ENCODE results near the gene ENPP1. TPM values are rescaled to one million over a fixed set of nuclear protein-coding genes. Genes with fewer than 3 reads are reported as not detected.

ENPP1 gene
- 14.2 TPM for polyA plus RNA-seq (2013, experiment 1 of 2)
- polyA plus RNA-seq (2013, experiment 2 of 2): 14.1 TPM

DNA sequence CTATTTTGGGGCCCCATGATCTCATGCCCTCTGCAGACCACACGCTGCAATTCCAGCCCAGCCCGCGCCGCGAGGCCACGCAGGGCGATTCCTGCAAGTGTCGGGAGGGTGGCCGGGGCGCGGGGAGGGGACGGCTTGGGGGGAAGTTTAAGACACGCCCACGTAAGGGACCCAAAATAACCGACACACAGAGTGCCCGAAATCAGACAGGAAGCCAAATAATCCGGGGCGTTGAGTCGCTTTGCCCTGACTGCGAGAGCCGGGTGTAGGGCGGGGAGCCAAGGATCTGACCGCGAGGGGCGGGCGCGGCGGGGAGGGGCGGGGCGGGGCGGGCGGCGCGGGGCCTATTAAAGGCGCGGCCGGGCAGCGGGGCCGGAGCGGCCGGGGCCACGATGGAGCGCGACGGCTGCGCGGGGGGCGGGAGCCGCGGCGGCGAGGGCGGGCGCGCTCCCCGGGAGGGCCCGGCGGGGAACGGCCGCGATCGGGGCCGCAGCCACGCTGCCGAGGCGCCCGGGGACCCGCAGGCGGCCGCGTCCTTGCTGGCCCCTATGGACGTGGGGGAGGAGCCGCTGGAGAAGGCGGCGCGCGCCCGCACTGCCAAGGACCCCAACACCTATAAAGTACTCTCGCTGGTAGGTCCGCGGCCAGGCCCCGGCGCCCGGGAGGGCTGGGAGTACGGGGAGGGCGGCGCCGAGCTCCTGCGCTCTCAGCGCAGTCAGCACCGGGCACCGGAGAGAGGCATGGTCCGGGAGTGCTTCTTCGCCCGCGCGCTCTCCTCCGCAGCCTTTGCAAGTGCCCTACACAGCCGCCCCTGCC lies at the start of gene ENPP1:
TSS of gene ENPP1 (plus strand) at position 377 of the 816 bp plus-strand sequence. CDS start at position 393, 16 bp downstream.
- H3K4me3 ChIP-seq (ENCODE audit: low read length): peak within 1 kb of the TSS; percentile 73
- H4K8ac ChIP-seq (ENCODE audit: low read depth, low read length): no peak within 1 kb of the TSS
- peak within 1 kb of the TSS; percentile 61 for H3K18ac ChIP-seq (ENCODE audit: low read length)
- no peaks in the 10 kb centered on the region for H3K27me3 ChIP-seq (ENCODE audit: insufficient read depth, low read length, poor library complexity)
- H3K4me1 ChIP-seq (ENCODE audit: control insufficient read depth, low read depth, low read length): peaks cover 11% of the 10 kb centered on the region
- DNase-seq: peak; percentile 80
- H4K5ac ChIP-seq (ENCODE audit: low read length): no peak within 1 kb of the TSS
- no peaks in the 10 kb centered on the region for H3K79me2 ChIP-seq (ENCODE audit: control insufficient read depth, insufficient read depth, low read length)
- WGBS (ENCODE audit: extremely low coverage, insufficient coverage, low lambda C conversion rate): no CpG with 5 or more reads among the region's 99 CpGs
- H2BK15ac ChIP-seq (replicated peaks; ENCODE audit: low read depth): no peak within 1 kb of the TSS
- H2BK120ac ChIP-seq (ENCODE audit: low read depth, low read length): no peak within 1 kb of the TSS
- H2AK5ac ChIP-seq (ENCODE audit: low read length): no peak within 1 kb of the TSS
- H3K4me2 ChIP-seq (ENCODE audit: low read length): peak within 1 kb of the TSS; percentile 81
- peak within 1 kb of the TSS; percentile 59 for H3K27ac ChIP-seq (ENCODE audit: low read depth, low read length)
- peak within 1 kb of the TSS; percentile 84 for H3K56ac ChIP-seq (ENCODE audit: low read length)
- peaks cover 6% of the 10 kb centered on the region for H3K79me1 ChIP-seq (ENCODE audit: low read length)
- no peak within 1 kb of the TSS for H3K23ac ChIP-seq (ENCODE audit: low read length)
- H3K9ac ChIP-seq (ENCODE audit: low read length): peak within 1 kb of the TSS; percentile 75
- no peak within 1 kb of the TSS for H2BK5ac ChIP-seq (ENCODE audit: low read length)
- no peaks in the 10 kb centered on the region for H3K36me3 ChIP-seq (ENCODE audit: control insufficient read depth, insufficient read depth, low read length)
- H3K4ac ChIP-seq (ENCODE audit: low read depth, low read length): peak within 1 kb of the TSS; percentile 10

DNA sequence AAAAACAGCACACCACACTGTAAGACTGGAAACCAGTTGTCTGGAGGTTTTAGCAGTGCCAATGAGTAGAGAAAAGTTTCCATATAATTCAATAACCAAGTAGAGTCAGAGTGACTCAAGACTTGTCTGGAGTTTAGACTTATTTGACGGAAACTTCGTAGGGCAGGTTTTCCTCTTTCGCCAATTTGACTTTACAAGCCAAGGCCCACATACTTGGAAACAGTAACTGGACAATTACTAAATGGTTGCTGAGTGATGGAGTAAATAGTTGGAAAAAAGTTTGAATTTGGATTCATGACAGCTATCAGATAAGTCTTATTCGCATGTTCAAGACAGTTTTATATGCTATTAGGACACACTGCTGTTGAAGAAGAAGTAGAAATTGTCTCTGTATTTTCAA lies 48.9 kb upstream of the ENPP1 start:
- H2BK15ac ChIP-seq (replicated peaks; ENCODE audit: low read depth): no peak overlapping the region
- WGBS (ENCODE audit: extremely low coverage, insufficient coverage, low lambda C conversion rate): no CpG with 5 or more reads among the region's 4 CpGs

DNA sequence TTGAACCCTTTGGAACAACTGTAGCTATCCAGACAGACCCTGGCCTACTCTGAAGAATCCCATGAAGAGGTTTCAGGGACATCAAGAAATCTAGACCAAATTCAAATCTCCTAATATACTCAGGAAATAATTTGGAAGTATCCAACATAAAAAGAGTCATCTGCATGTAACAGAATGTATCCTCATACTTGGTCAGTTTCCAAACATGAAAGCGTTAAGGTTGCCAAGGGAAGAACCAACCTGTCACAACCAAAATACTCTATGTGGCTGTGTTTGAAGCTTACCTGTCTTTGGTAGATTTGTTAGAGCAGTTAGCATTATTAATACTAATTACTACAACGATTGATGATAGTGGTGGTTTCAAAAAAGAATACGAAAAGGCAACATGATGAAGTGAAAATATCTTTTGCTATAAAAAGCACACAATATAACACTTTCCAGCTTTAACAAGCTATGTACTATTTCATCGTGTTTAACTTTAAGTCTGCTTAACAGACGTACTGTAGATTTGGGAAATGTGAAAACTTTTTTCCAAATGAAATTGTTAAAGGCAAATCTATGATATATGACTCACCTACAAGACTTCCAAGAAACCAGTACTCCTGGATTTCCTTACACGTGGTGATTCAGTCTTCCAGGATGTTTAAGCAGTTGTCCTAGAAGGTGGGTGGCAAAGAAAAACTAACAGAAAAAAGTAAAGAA lies 46.6 kb upstream of the ENPP1 start:
- Histone ChIP-seq H4K5ac (ENCODE audit: low read length) (no peak overlapping the region), H3K4me1 (ENCODE audit: control insufficient read depth, low read depth, low read length) (no peaks in the 10 kb centered on the region), H3K18ac (ENCODE audit: low read length) (no peak overlapping the region), H4K8ac (ENCODE audit: low read depth, low read length) (no peak overlapping the region), H3K56ac (ENCODE audit: low read length) (no peak overlapping the region), H2BK120ac (ENCODE audit: low read depth, low read length) (no peak overlapping the region), H2BK15ac (replicated peaks; ENCODE audit: low read depth) (no peak overlapping the region), H2BK5ac (ENCODE audit: low read length) (no peak overlapping the region), H3K36me3 (ENCODE audit: control insufficient read depth, insufficient read depth, low read length) (no peaks in the 10 kb centered on the region), H2AK5ac (ENCODE audit: low read length) (no peak overlapping the region), H3K27me3 (ENCODE audit: insufficient read depth, low read length, poor library complexity) (no peaks in the 10 kb centered on the region), H3K4me3 (ENCODE audit: low read length) (no peak overlapping the region), H3K9ac (ENCODE audit: low read length) (no peak overlapping the region), H3K4me2 (ENCODE audit: low read length) (no peak overlapping the region), H3K79me1 (ENCODE audit: low read length) (no peaks in the 10 kb centered on the region), H3K4ac (ENCODE audit: low read depth, low read length) (no peak overlapping the region), H3K79me2 (ENCODE audit: control insufficient read depth, insufficient read depth, low read length) (no peaks in the 10 kb centered on the region), H3K27ac (ENCODE audit: low read depth, low read length) (no peak overlapping the region), H3K23ac (ENCODE audit: low read length) (no peak overlapping the region)
- no peak for DNase-seq
- no CpG with 5 or more reads among the region's 6 CpGs for WGBS (ENCODE audit: extremely low coverage, insufficient coverage, low lambda C conversion rate)

More for the DNA sequence above, 48.9 kb upstream of the ENPP1 start:
- Histone ChIP-seq H3K27me3 (ENCODE audit: insufficient read depth, low read length, poor library complexity) (no peaks in the 10 kb centered on the region), H3K23ac (ENCODE audit: low read length) (no peak overlapping the region), H3K36me3 (ENCODE audit: control insufficient read depth, insufficient read depth, low read length) (no peaks in the 10 kb centered on the region), H3K18ac (ENCODE audit: low read length) (no peak overlapping the region), H3K9ac (ENCODE audit: low read length) (no peak overlapping the region), H3K79me1 (ENCODE audit: low read length) (no peaks in the 10 kb centered on the region), H3K4me1 (ENCODE audit: control insufficient read depth, low read depth, low read length) (no peaks in the 10 kb centered on the region), H3K4me2 (ENCODE audit: low read length) (no peak overlapping the region), H3K4ac (ENCODE audit: low read depth, low read length) (no peak overlapping the region), H2BK120ac (ENCODE audit: low read depth, low read length) (no peak overlapping the region), H3K56ac (ENCODE audit: low read length) (no peak overlapping the region), H3K27ac (ENCODE audit: low read depth, low read length) (no peak overlapping the region), H3K4me3 (ENCODE audit: low read length) (no peak overlapping the region), H4K8ac (ENCODE audit: low read depth, low read length) (no peak overlapping the region), H2BK5ac (ENCODE audit: low read length) (no peak overlapping the region), H2AK5ac (ENCODE audit: low read length) (no peak overlapping the region), H3K79me2 (ENCODE audit: control insufficient read depth, insufficient read depth, low read length) (no peaks in the 10 kb centered on the region), H4K5ac (ENCODE audit: low read length) (no peak overlapping the region)
- no peak for DNase-seq

DNA sequence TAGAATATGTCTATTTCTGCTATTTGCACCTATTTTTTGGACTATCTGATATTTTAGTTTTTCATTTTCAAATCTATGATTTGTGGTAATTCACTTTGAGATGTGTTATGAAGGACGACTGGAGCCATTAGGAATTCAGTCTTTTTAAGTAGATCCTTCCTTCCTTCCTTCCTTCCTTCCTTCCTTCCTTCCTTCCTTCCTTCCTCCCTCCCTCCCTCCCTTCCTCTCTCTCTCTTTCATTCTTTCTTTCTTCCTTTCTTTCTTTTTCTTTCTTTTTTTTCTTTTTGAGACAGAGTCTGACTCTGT lies 46.1 kb upstream of the ENPP1 start:
- no peak overlapping the region for H3K4me3 ChIP-seq (ENCODE audit: low read length)
- H3K79me2 ChIP-seq (ENCODE audit: control insufficient read depth, insufficient read depth, low read length): no peaks in the 10 kb centered on the region
- H3K27ac ChIP-seq (ENCODE audit: low read depth, low read length): no peak overlapping the region
- no peaks in the 10 kb centered on the region for H3K36me3 ChIP-seq (ENCODE audit: control insufficient read depth, insufficient read depth, low read length)
- H2AK5ac ChIP-seq (ENCODE audit: low read length): no peak overlapping the region
- H3K4me2 ChIP-seq (ENCODE audit: low read length): no peak overlapping the region
- H4K5ac ChIP-seq (ENCODE audit: low read length): no peak overlapping the region
- H3K56ac ChIP-seq (ENCODE audit: low read length): no peak overlapping the region
- H3K9ac ChIP-seq (ENCODE audit: low read length): no peak overlapping the region
- H4K8ac ChIP-seq (ENCODE audit: low read depth, low read length): no peak overlapping the region
- H3K4ac ChIP-seq (ENCODE audit: low read depth, low read length): no peak overlapping the region
- H3K27me3 ChIP-seq (ENCODE audit: insufficient read depth, low read length, poor library complexity): no peaks in the 10 kb centered on the region
- H3K23ac ChIP-seq (ENCODE audit: low read length): no peak overlapping the region
- H2BK15ac ChIP-seq (replicated peaks; ENCODE audit: low read depth): no peak overlapping the region
- no peak overlapping the region for H2BK5ac ChIP-seq (ENCODE audit: low read length)
- H3K4me1 ChIP-seq (ENCODE audit: control insufficient read depth, low read depth, low read length): no peaks in the 10 kb centered on the region
- DNase-seq: no peak
- no peak overlapping the region for H2BK120ac ChIP-seq (ENCODE audit: low read depth, low read length)
- WGBS (ENCODE audit: extremely low coverage, insufficient coverage, low lambda C conversion rate): no CpG with 5 or more reads among the region's 1 CpG
- H3K18ac ChIP-seq (ENCODE audit: low read length): no peak overlapping the region
- H3K79me1 ChIP-seq (ENCODE audit: low read length): no peaks in the 10 kb centered on the region

DNA sequence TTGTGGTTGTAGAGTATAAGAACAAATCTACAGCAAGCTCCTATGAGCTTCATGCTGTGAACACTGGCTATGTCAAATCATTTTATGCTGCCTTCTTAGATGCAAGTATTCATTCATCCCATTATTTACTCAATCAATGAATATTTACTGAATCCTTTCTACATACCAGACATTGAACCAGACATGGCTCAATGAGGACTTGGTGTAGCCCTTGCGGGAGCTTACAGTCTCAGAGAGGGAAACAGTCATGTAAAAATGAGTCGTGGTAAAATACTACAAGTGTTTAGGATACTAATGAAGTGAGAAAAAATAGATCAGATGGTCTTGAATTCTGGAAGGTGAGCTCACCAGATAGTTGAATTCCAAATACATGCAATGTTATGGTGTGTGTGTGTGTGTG lies 44.8 kb upstream of the ENPP1 start:
- H2BK15ac ChIP-seq (replicated peaks; ENCODE audit: low read depth): no peak overlapping the region
- H3K27me3 ChIP-seq (ENCODE audit: insufficient read depth, low read length, poor library complexity): no peaks in the 10 kb centered on the region
- no peaks in the 10 kb centered on the region for H3K36me3 ChIP-seq (ENCODE audit: control insufficient read depth, insufficient read depth, low read length)
- no peak overlapping the region for H3K56ac ChIP-seq (ENCODE audit: low read length)
- H2AK5ac ChIP-seq (ENCODE audit: low read length): no peak overlapping the region
- no peak overlapping the region for H3K4me2 ChIP-seq (ENCODE audit: low read length)
- no peaks in the 10 kb centered on the region for H3K4me1 ChIP-seq (ENCODE audit: control insufficient read depth, low read depth, low read length)
- H3K79me2 ChIP-seq (ENCODE audit: control insufficient read depth, insufficient read depth, low read length): no peaks in the 10 kb centered on the region
- no peak overlapping the region for H2BK120ac ChIP-seq (ENCODE audit: low read depth, low read length)
- H3K18ac ChIP-seq (ENCODE audit: low read length): no peak overlapping the region
- WGBS (ENCODE audit: extremely low coverage, insufficient coverage, low lambda C conversion rate): no CpG with 5 or more reads among the region's 2 CpGs
- no peak overlapping the region for H2BK5ac ChIP-seq (ENCODE audit: low read length)
- no peak overlapping the region for H3K27ac ChIP-seq (ENCODE audit: low read depth, low read length)
- no peaks in the 10 kb centered on the region for H3K79me1 ChIP-seq (ENCODE audit: low read length)
- DNase-seq: no peak
- no peak overlapping the region for H3K23ac ChIP-seq (ENCODE audit: low read length)
- no peak overlapping the region for H3K4ac ChIP-seq (ENCODE audit: low read depth, low read length)
- no peak overlapping the region for H3K4me3 ChIP-seq (ENCODE audit: low read length)
- no peak overlapping the region for H4K5ac ChIP-seq (ENCODE audit: low read length)
- H3K9ac ChIP-seq (ENCODE audit: low read length): no peak overlapping the region
- no peak overlapping the region for H4K8ac ChIP-seq (ENCODE audit: low read depth, low read length)

All from mesendoderm (in vitro differentiated cells).